ENCODE data around the gene SMU1. TPM values are rescaled to one million over a fixed set of nuclear protein-coding genes. Genes with fewer than 3 reads are reported as not detected.
"Not testable (repeated sequence)": the region's sequence is repeated elsewhere in the genome, so short reads cannot be mapped to it uniquely, and the experiment has no call there.

SMU1 gene
- total RNA-seq, 1 donor from 2014 or later = 25.1 TPM

DNA sequence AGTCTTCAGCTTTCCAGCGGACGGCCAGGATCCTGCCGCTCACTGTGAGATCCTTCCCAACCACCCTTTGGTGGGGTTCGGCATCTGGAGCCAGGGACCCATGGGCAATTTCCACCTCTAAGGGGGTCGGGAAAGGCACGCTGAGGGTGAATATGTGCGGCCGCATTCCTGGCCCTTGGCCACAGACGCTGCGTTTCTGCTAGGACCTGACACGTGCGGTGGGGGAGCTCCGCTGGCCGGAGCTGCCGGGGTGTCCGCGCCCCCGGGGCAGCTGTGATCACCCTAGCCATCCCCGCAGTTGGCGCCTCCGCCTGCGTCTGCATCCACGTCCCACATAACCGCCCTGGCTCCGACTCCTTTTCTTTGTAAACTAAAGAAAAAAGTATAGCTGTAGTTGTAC, 56.7 kb downstream of the SMU1 start:
- intact Hi-C loops (cut with micrococcal nuclease) = loop anchor here (10.0 kb wide), 3 partner anchors 395 to 1435 kb away; partner anchors contain the start of genes DCAF12, DNAI1 and FAM219A

DNA sequence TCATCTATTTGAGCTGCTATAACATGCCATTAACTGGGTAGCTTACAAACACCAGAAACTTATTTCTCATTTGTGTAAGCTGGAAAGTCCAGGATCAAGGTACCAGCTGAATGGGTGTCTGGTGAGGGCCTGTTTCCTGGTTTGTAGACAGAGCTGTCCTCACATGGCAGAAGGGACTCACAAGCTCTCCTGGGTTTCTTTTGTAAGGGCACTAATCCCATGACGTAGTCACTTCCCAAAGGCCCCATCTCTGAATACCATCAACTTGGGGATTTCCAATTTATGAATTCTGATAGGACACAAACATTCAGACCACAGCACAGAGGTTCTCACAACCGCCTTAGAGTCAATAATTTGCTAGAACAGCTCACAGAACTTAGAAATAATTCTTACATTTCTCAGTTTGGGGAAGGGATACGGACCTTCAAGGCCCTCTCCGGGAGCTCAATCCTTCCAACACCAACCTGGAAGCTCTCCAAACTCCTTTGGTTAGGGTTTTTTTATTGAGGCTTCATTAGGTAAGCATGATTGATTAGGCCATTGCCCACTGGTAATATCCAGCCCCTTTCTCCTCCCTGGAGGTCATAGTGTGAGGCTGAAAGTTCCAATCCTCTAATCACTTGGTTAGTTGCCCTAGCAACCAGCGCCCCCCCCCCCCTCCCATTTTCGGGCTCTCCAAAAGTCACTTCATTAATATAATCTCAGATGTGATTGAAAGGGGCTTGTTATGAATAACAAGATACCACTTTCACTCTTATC, 59.0 kb downstream of the SMU1 start:
- intact Hi-C loops (cut with micrococcal nuclease) = no loop called here

DNA sequence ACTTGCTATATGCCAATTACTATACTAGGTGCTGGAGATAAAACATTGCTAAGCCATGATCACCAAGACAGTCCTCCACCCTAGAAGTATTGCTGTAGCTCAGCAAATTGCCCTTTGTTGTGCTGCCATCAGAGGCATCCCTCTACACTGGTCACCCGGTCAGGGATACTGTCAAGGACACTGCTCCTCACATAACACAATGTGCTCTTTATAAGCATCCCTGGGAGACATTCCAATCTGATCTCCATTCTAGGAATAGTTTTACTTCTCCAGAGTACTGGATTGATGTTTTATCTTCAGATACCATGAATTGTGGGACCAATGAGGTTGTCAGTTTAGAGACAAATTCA, 61.8 kb downstream of the SMU1 start:
- intact Hi-C loops (cut with micrococcal nuclease) = no loop called here

GRCh38 chr9:33013962-33014664, 62.4 kb downstream of the SMU1 start:
- intact Hi-C loops (cut with micrococcal nuclease) = no loop called here

GRCh38 chr9:33012328-33013069, 64.0 kb downstream of the SMU1 start:
- intact Hi-C loops (cut with micrococcal nuclease) = no loop called here

GRCh38 chr9:33011831-33012230, 64.6 kb downstream of the SMU1 start:
- intact Hi-C loops (cut with micrococcal nuclease) = no loop called here

DNA sequence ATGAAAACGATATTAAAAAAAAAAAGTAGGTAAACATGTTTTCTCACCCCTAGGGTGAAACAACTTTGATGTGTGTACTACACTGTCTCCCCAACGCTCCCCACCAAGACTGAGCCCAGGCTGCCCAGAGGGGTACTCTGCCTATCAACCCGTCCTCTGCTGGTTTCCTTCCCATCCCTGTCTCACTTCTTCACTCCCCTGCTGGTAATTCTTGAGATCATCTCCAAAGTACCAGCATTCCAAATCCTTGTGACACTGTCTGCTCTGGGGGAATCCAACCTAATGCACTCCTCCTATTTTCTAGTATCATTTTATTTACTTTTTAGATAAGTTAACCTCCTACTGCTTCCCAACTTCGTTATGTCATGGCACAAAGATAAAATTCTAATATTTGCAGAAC, 68.7 kb downstream of the SMU1 start:
- intact Hi-C loops (cut with micrococcal nuclease) = no loop called here

- intact Hi-C loops (cut with micrococcal nuclease) = not testable (repeated sequence)
Measured at GRCh38 chr9:33005335-33005734, 71.1 kb downstream of the SMU1 start.

GRCh38 chr9:33000682-33001055, 75.8 kb downstream of the SMU1 start:
- intact Hi-C loops (cut with micrococcal nuclease) = loop anchor here (1.0 to 5.0 kb wide), 12 partner anchors 25 to 1987 kb away; partner anchors contain the start of genes ACO1, B4GALT1, BAG1 and DNAJA1

DNA sequence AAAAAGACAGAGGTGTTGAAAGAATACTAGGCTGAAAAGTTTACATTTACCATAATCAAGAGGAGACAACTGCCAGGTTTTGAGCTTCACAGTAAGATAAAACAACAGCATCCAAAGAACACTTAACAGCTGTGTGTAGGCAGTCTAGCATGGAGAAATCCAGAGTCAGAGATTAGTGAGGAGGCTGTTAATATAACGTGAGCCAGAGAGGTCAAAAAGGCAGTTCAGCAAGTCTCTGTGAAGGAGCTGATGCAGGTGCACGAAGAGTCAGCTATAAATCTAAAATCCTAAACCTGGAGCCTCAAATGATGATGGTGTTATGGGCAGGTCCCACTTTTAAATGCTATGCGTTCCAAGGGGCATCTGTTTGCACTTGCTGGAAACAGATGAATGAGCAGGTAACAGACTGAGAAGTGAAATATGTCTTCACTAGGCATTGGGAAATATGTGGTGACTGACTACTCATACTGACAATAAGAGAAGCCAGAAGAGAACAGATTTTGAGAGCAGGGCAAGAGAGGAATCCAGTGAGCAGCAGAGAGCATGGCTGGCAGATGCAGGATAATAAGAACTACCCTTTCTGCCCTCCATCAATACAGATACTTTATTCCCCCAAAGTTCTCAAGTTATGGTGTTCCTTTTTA, 83.8 kb downstream of the SMU1 start:
- intact Hi-C loops (cut with micrococcal nuclease) = no loop called here

DNA sequence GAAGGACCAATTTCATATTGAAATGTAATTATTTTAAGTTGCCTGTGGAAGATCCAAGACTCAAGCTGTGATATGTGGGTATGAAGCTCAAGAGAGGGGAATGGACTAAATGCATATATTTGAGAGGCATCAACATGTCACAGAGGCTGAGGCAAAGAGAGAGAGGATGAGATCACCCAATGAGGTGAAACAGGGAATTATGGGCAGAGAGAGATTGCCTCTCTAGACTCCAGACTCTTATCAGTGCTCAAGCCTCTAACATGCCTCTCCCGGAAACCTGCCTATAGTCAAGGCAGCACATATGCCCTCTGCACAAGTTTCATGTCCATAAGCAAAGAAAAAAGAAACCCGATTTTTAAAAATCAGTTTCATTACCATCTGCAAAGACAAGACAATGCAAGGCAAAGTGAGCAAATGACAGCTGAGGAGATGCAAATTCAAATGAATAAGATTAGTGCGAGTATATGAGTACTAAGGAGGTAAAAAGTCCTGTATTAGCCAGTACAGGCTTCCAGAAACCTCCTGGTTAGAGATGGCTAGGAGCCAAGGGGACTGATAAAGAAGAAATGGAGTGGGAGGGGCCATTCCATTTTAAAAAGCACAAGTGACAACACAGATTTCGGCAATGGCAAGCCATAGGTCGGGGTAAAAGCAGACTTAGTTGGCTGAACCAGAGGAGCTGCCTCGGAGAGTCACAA, 84.4 kb downstream of the SMU1 start:
- intact Hi-C loops (cut with micrococcal nuclease) = no loop called here

Other genes starting within 250 kb of the SMU1 start
- gene APTX, start 75.0 kb downstream of the SMU1 start, total RNA-seq = 34.5 and 39.5 TPM in 2 replicates
- 221 and 224 TPM in 2 replicates for gene DNAJA1, start 51.4 kb downstream of the SMU1 start, total RNA-seq
- 60.9 and 63.5 TPM in 2 replicates for gene B4GALT1, start 90.7 kb upstream of the SMU1 start, total RNA-seq
- not detected in 2 replicates for gene SPINK4, start 163.5 kb upstream of the SMU1 start, total RNA-seq
- 55.4 and 58.6 TPM in 2 replicates for gene BAG1, start 188.0 kb upstream of the SMU1 start, total RNA-seq
- 74.9 and 84.2 TPM in 2 replicates for gene CHMP5, start 188.4 kb upstream of the SMU1 start, total RNA-seq
- gene NFX1, start 213.8 kb upstream of the SMU1 start, total RNA-seq = 40.9 and 44.2 TPM in 2 replicates